HepG2 (cell line): ENCODE measurements around the gene LRR1. TPM values are rescaled to one million over a fixed set of nuclear protein-coding genes. Genes with fewer than 3 reads are reported as not detected.

Experiments
- ATAC-seq: fragments of 200-7000 bp; cut with Tn5 transposase; 3 replicates; pipeline ENCODE4 v1.9.1; 2020; ENCODE audit warnings: mild to moderate bottlenecking, moderate library complexity
- BruUV-seq: library from RNA; stranded (reverse); fragments of 400-500 nt; replicated peaks from 2 replicates; lab custom pipeline; 2021; lab: Mats Ljungman, UMichigan
- CTCF ChIA-PET: fragments of 300-600 bp; formaldehyde crosslinking; extraction: SDS; loops from one replicate; lab custom pipeline; 2021; ENCODE audit warnings: low total read pairs, inconsistent platforms, low intra/inter-chr PET ratio; lab: Yijun Ruan, JAX
- POLR2A ChIA-PET: fragments of 350-600 bp; sonication (Branson Sonifier 250); formaldehyde crosslinking; loops from one replicate; lab custom pipeline; 2020; ENCODE audit warnings: antibody characterized with exemption, inconsistent platforms; lab: Yijun Ruan, JAX
- DNase-seq: peaks from one replicate; pipeline ENCODE4 v3.0.0-alpha.2; 2015; ENCODE audit warnings: low spot score
- FAIRE-seq: peaks from 3 replicates; lab custom pipeline; 2011; peaks lifted over from hg19 to GRCh38; lab: Jason Lieb, UNC
- H2AFZ ChIP-seq: one replicate; pipeline ENCODE4 v1.6.1; 2011; ENCODE audit warnings: low read length, inconsistent platforms
- H3K27ac ChIP-seq: fragments of 300-600 bp; 3 replicates; pipeline ENCODE4 v1.8.0; 2011; ENCODE audit warnings: mixed run types, mild to moderate bottlenecking, mixed read lengths, low read length, inconsistent platforms; ENCODE audit not compliant: insufficient read depth; ENCODE audit errors: extremely low read length
- H3K27me3 ChIP-seq, 2 experiments: fragments of 200-600 bp in 1 of 2; 2 replicates in 1 of 2; 3 replicates in 1 of 2; pipeline versions ENCODE4 v1.6.0 to v1.8.0; 2011; ENCODE audit warnings: low read length in 2 of 2, mild to moderate bottlenecking in 2 of 2, moderate library complexity in 2 of 2, inconsistent platforms in 1 of 2; ENCODE audit not compliant: insufficient read depth in 2 of 2, control insufficient read depth in 1 of 2
- H3K36me3 ChIP-seq, 2 experiments: fragments of 200-600 bp in 1 of 2; replicated peaks in 1 of 2; 2 replicates in 1 of 2; 3 replicates in 1 of 2; pipeline versions ENCODE4 v1.5.1 to v1.8.0; 2011; ENCODE audit warnings: low read length in 2 of 2, inconsistent platforms in 1 of 2; ENCODE audit not compliant: insufficient read depth in 2 of 2, control insufficient read depth in 1 of 2
- H3K4me1 ChIP-seq: 2 replicates; pipeline ENCODE4 v1.5.1; 2012; ENCODE audit warnings: low read length, inconsistent platforms; ENCODE audit not compliant: insufficient read depth
- H3K4me2 ChIP-seq: 2 replicates; pipeline ENCODE4 v1.6.0; 2011; ENCODE audit warnings: low read depth, low read length, inconsistent platforms
- H3K4me3 ChIP-seq, 3 experiments: fragments of 200-600 bp in 1 of 3; sonication (generic), shearing (Covaris generic) in 1 of 3; replicated peaks in 1 of 3; 2 replicates each; pipeline ENCODE4 v1.5.1; 2011 to 2016; ENCODE audit warnings: low read length in 3 of 3, inconsistent platforms in 2 of 3, low read depth in 2 of 3, mild to moderate bottlenecking in 2 of 3, control low read depth in 1 of 3, mixed read lengths in 1 of 3; ENCODE audit not compliant: insufficient read depth in 1 of 3
- H3K79me2 ChIP-seq: one replicate; pipeline ENCODE4 v1.6.1; 2011; ENCODE audit warnings: low read length, inconsistent platforms; ENCODE audit not compliant: insufficient read depth
- H3K9ac ChIP-seq: 2 replicates; pipeline ENCODE4 v1.6.0; 2011; ENCODE audit warnings: mild to moderate bottlenecking, low read depth, low read length, inconsistent platforms; ENCODE audit not compliant: insufficient read depth
- H3K9me3 ChIP-seq: 2 replicates; pipeline ENCODE4 v1.5.1; 2012; ENCODE audit warnings: mild to moderate bottlenecking, low read length
- H4K20me1 ChIP-seq: 2 replicates; pipeline ENCODE4 v1.6.0; 2011; ENCODE audit warnings: inconsistent platforms, mild to moderate bottlenecking, low read length, moderate library complexity; ENCODE audit not compliant: insufficient read depth
- ELK4 ChIP-seq: sonication (generic); formaldehyde crosslinking; IDR thresholded peaks from 2 replicates; pipeline ENCODE4 v1.9.0; 2021; ENCODE audit warnings: missing genetic modification reagents, borderline replicate concordance
- GATAD2A ChIP-seq: IDR thresholded peaks from 2 replicates; pipeline ENCODE4 v1.6.1; 2016
- HNF4A ChIP-seq: sonication (generic); formaldehyde crosslinking; IDR thresholded peaks from 2 replicates; pipeline ENCODE4 v1.4.0; 2020; ENCODE audit warnings: missing genetic modification reagents
- ZBTB3 ChIP-seq: sonication (generic); formaldehyde crosslinking; IDR thresholded peaks from 2 replicates; pipeline ENCODE4 v1.4.0; 2020; ENCODE audit warnings: low read depth, mild to moderate bottlenecking, moderate library complexity, missing genetic modification reagents, borderline replicate concordance
- ZNF235 ChIP-seq: sonication (generic); formaldehyde crosslinking; IDR thresholded peaks from 2 replicates; pipeline ENCODE4 v1.8.1; 2023; ENCODE audit warnings: mild to moderate bottlenecking, missing genetic modification reagents, borderline replicate concordance
- WGBS: methylation state at CpG from one replicate; pipeline ENCODE4 v1.1.6; 2017; ENCODE audit warnings: low lambda C conversion rate; 5-methylcytosine and 5-hydroxymethylcytosine counted together
- in situ Hi-C: cut with HindIII; loops from 2 replicates; pipeline ENCODE4 v1.10.0; 2017; ENCODE audit warnings: low pct_unique_long_range_greater_than_20kb; ENCODE audit not compliant: extremely low pct_ligation_motif_present
- intact Hi-C: fragments of 100-400 bp; cut with micrococcal nuclease; formaldehyde crosslinking; loops from one replicate; pipeline ENCODE4 v1.10.0; 2022; ENCODE audit not compliant: unreplicated experiment
- polyA plus RNA-seq, 8 experiments: library from polyadenylated mRNA; depleted of rRNA in 3 of 8; stranded (reverse) in 7 of 8; unstranded in 1 of 8; fragments of >200 nt; fragmentation: Illumina TruSeq in 4 of 8; extraction: Trizol in 4 of 8; gene quantifications; 2 replicates each; pipeline versions ENCODE4 v1.2.1 to v1.2.3, GENCODE V29; 2011 to 2016; ENCODE audit warnings: low read depth in 4 of 8, missing spikeins in 1 of 8, mixed read lengths in 1 of 8; ENCODE audit not compliant: insufficient read depth in 1 of 8
- total RNA-seq, 5 experiments: library from RNA; depleted of rRNA; stranded (reverse); fragments of >200 nt; fragmentation: Illumina TruSeq; extraction: Trizol; gene quantifications; 2 replicates each; pipeline ENCODE4 v1.2.3, GENCODE V29; 2016; ENCODE audit warnings: low read depth in 1 of 5
- TF ChIP-seq, protein P1 (sequence below): sonication (generic); formaldehyde crosslinking; conservative IDR thresholded peaks from 2 replicates; pipeline ENCODE4 v1.4.0; 2020; ENCODE audit warnings: missing genetic modification reagents

Gene LRR1
- total and polyA plus RNA-seq, 2 of the 13 experiments (the other 11 are each of a cell fraction or from before 2014, with no cell fraction given), result 7.0 to 36.2 TPM

- no peak for FAIRE-seq
- no peaks in the 10 kb centered on the region for H3K27me3 ChIP-seq
- no TSS peak for BruUV-seq
- H3K4me1 ChIP-seq, result peaks cover 18% of the 10 kb centered on the region
- 97% methylated on average over 8 of the region's 8 CpGs for WGBS
- peaks cover 2% of the 10 kb centered on the region for H3K79me2 ChIP-seq
- no peak overlapping the region for H3K27ac ChIP-seq
- intact Hi-C loops (no loop called here), in situ Hi-C loops (no loop called here)
- CTCF ChIA-PET, result no interaction called here
- no peak for TF ChIP-seq ELK4 (CRISPR knock-in tag)
- TF ChIP-seq ZNF235 (CRISPR knock-in tag), result no peak
- TF ChIP-seq ZBTB3, result no peak
- TF ChIP-seq GATAD2A (CRISPR knock-in tag), result no peak
- no peak for TF ChIP-seq HNF4A (CRISPR knock-in tag)
- TF ChIP-seq, protein P1, sequence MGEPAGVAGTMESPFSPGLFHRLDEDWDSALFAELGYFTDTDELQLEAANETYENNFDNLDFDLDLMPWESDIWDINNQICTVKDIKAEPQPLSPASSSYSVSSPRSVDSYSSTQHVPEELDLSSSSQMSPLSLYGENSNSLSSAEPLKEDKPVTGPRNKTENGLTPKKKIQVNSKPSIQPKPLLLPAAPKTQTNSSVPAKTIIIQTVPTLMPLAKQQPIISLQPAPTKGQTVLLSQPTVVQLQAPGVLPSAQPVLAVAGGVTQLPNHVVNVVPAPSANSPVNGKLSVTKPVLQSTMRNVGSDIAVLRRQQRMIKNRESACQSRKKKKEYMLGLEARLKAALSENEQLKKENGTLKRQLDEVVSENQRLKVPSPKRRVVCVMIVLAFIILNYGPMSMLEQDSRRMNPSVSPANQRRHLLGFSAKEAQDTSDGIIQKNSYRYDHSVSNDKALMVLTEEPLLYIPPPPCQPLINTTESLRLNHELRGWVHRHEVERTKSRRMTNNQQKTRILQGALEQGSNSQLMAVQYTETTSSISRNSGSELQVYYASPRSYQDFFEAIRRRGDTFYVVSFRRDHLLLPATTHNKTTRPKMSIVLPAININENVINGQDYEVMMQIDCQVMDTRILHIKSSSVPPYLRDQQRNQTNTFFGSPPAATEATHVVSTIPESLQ (CRISPR knock-in tag), result no peak
- no peak for ATAC-seq
- H4K20me1 ChIP-seq, result no peaks in the 10 kb centered on the region; the same call in 1 of the 2 replicates
- no peak overlapping the region for H3K4me2 ChIP-seq
- no peak for DNase-seq
- POLR2A ChIA-PET, result interaction anchor here (2.3 kb wide), 1 partner anchor 8 kb away, joined by 14 read pairs; the partner anchor contains the start of genes MGAT2 and RPL36AL
- no peak overlapping the region for H2AFZ ChIP-seq
- H3K36me3 ChIP-seq, result peaks cover 1 to 6% of the 10 kb centered on the region in 2 experiments; a peak in 1 of 5 replicates
- H3K4me3 ChIP-seq, result no peak overlapping the region
- H3K9me3 ChIP-seq, result no peaks in the 10 kb centered on the region
- H3K9ac ChIP-seq, result no peak overlapping the region
Observed at GRCh38 chr14:49612671-49613070, 13.9 kb downstream of the LRR1 start.
